ENCODE data around the gene MCM8.

- TF ChIP-seq POLR2AphosphoS5 (IDR thresholded peaks at IDR 0.05), result no peak
- TF ChIP-seq CTCF (IDR thresholded peaks at IDR 0.05), result no peak
- no peak for TF ChIP-seq POLR2A (IDR thresholded peaks at IDR 0.05)
- TF ChIP-seq EP300 (IDR thresholded peaks at IDR 0.05), result no peak
Measured at GRCh38 chr20:5973172-5973571, 22.7 kb downstream of the MCM8 start.

Data from gastroesophageal sphincter (tissue), 3 donors.